Astrocyte of the cerebellum (primary cell): ENCODE measurements around the gene ATP11A.
A peak's percentile ranks its signal among the peaks of the same experiment; 100 is the strongest.

Experiments used
- DNase-seq: peaks from one replicate; pipeline ENCODE4 v3.0.0-alpha.2; 2011; ENCODE audit warnings: low read depth
- H3K4me3 ChIP-seq: 2 replicates; pipeline ENCODE4 v1.5.1; 2011; ENCODE audit warnings: mild to moderate bottlenecking, low read depth, low read length, moderate library complexity
- CTCF ChIP-seq: IDR thresholded peaks from 2 replicates; pipeline ENCODE4 v1.5.1; 2012; ENCODE audit warnings: low read length, low read depth, moderate library complexity, mild to moderate bottlenecking; ENCODE audit errors: missing control alignments
- in situ Hi-C: cut with HindIII; loops from 2 replicates; pipeline ENCODE4 v1.10.0; 2017; ENCODE audit warnings: low sequenced_read_pairs

The ATP11A gene

GRCh38 chr13:112692104-112692503, 2.3 kb downstream of the ATP11A start:
- H3K4me3 ChIP-seq: no peak overlapping the region
- TF ChIP-seq CTCF: no peak
- no peak for DNase-seq
- in situ Hi-C loops: loop anchor here (5.0 kb wide), 1 partner anchor 90 kb away; no protein-coding TSS in a partner anchor

GRCh38 chr13:112692586-112692985, 2.7 kb downstream of the ATP11A start:
- DNase-seq: no peak
- TF ChIP-seq CTCF: no peak
- in situ Hi-C loops: loop anchor here (5.0 kb wide), 1 partner anchor 90 kb away; no protein-coding TSS in a partner anchor
- H3K4me3 ChIP-seq: no peak overlapping the region

GRCh38 chr13:112693831-112694497, 4.1 kb downstream of the ATP11A start:
- in situ Hi-C loops: loop anchor here (5.0 kb wide), 1 partner anchor 88 kb away; no protein-coding TSS in a partner anchor
- no peak overlapping the region for H3K4me3 ChIP-seq
- no peak for TF ChIP-seq CTCF
- DNase-seq: peak; percentile 40

GRCh38 chr13:112695121-112695520, 5.3 kb downstream of the ATP11A start:
- H3K4me3 ChIP-seq: no peak overlapping the region
- DNase-seq: no peak
- in situ Hi-C loops: no loop called here
- TF ChIP-seq CTCF: no peak

- TF ChIP-seq CTCF: no peak
- DNase-seq: no peak
- H3K4me3 ChIP-seq: no peak overlapping the region
- in situ Hi-C loops: no loop called here
These were observed 6.4 kb downstream of the ATP11A start for GRCh38 chr13:112696001-112696868.

GRCh38 chr13:112696869-112697465, 7.1 kb downstream of the ATP11A start:
- no peak for DNase-seq
- in situ Hi-C loops: no loop called here
- no peak for TF ChIP-seq CTCF
- H3K4me3 ChIP-seq: no peak overlapping the region
